ENCODE data around the gene MLLT10. TPM values are rescaled to one million over a fixed set of nuclear protein-coding genes. Genes with fewer than 3 reads are reported as not detected.

The MLLT10 gene
- total RNA-seq, 1 experiment from 2014 or later = 72.3 TPM

- no peak overlapping the region for H3K56ac ChIP-seq (ENCODE audit: insufficient read length, low read depth, low read length)
- H4K91ac ChIP-seq (ENCODE audit: insufficient read length, low read depth, low read length) = no peak overlapping the region
- H2AFZ ChIP-seq (ENCODE audit: low read length) = no peak overlapping the region
- no peak overlapping the region for H4K5ac ChIP-seq (ENCODE audit: insufficient read length, low read depth, low read length)
- Mint-ChIP-seq H3K27me3 (ENCODE audit: low read depth) (no peaks in the 10 kb centered on the region), H3K4me3 (no peak overlapping the region), H3K27ac (peak overlapping the region; percentile 36 to 66 (median 59); a peak in 6 of 7 replicates), H3K9me3 (no peaks in the 10 kb centered on the region), H3K4me1 (peaks cover 34 to 57% of the 10 kb centered on the region in 2 experiments), H3K36me3 (ENCODE audit: insufficient read depth in 1 of 3, low read depth in 3 of 3) (peaks cover 1 to 16% (median 8%) of the 10 kb centered on the region in 3 experiments; a peak in 5 of 7 replicates)
- no peak overlapping the region for H3T11ph ChIP-seq (ENCODE audit: low read length)
- H3K18ac ChIP-seq (ENCODE audit: insufficient read length, low read depth, low read length) = no peak overlapping the region
- H2BK120ac ChIP-seq (ENCODE audit: low read depth, low read length, poor library complexity, severe bottlenecking) = no peak overlapping the region
- no peaks in the 10 kb centered on the region for H3K79me1 ChIP-seq (ENCODE audit: insufficient read depth, low read depth, low read length, poor library complexity, severe bottlenecking)
- H4K20me1 ChIP-seq (ENCODE audit: control insufficient read depth, insufficient read depth, insufficient read length) = no peaks in the 10 kb centered on the region
- no peak overlapping the region for H2BK12ac ChIP-seq (ENCODE audit: insufficient read length, low read depth, low read length)
- DNase-seq = no peak
- H3K23me2 ChIP-seq (ENCODE audit: insufficient read length, low read depth, low read length, poor library complexity, severe bottlenecking) = no peaks in the 10 kb centered on the region
- H3K4me1 ChIP-seq (ENCODE audit: insufficient read depth, low read length) = peaks cover 15% of the 10 kb centered on the region
- no peak overlapping the region for H2BK15ac ChIP-seq (ENCODE audit: low read depth, low read length)
- TF ChIP-seq CTCF (conservative IDR thresholded peaks at IDR 0.05) = no peak
- no peak overlapping the region for H3K4ac ChIP-seq (ENCODE audit: low read depth, low read length)
- no peak overlapping the region for H2BK5ac ChIP-seq (ENCODE audit: insufficient read length, low read length)
- no peak overlapping the region for H4K8ac ChIP-seq (replicated peaks; ENCODE audit: insufficient read length, low read depth, low read length)
- H2BK20ac ChIP-seq (ENCODE audit: low read depth, low read length, poor library complexity, severe bottlenecking) = no peak overlapping the region
- H3K27ac ChIP-seq (ENCODE audit: insufficient read length, low read depth, low read length) = no peak overlapping the region
- H3K79me2 ChIP-seq (ENCODE audit: insufficient read depth, low read length) = no peaks in the 10 kb centered on the region
- no peak overlapping the region for H3K4me2 ChIP-seq (ENCODE audit: insufficient read depth, insufficient read length, low read length)
- H3K9ac ChIP-seq (ENCODE audit: extremely low read depth, insufficient read length, low read length) = no peak overlapping the region
- WGBS (ENCODE audit: extremely low coverage, insufficient read length, low lambda C conversion rate) = no CpG with 5 or more reads among the region's 2 CpGs
- no peaks in the 10 kb centered on the region for H3K9me3 ChIP-seq (ENCODE audit: control insufficient read depth, low read depth, low read length)
- H3K27me3 ChIP-seq (ENCODE audit: insufficient read depth, low read length) = no peaks in the 10 kb centered on the region
- H2AK5ac ChIP-seq (ENCODE audit: insufficient read length, low read length) = no peak overlapping the region
- no peak overlapping the region for H3K14ac ChIP-seq (ENCODE audit: insufficient read depth, low read length)
- no peak overlapping the region for H3K23ac ChIP-seq (ENCODE audit: insufficient read length, low read depth, low read length)
Measured at GRCh38 chr10:21638681-21639080, 104.6 kb downstream of the MLLT10 start.
